K562 (cell line): Measurements from ENCODE around the gene CDC37. TPM values are rescaled to one million over a fixed set of nuclear protein-coding genes. Genes with fewer than 3 reads are reported as not detected.

ENCODE experiments used
- ATF1 ChIP-seq, 2 experiments: fragments of 450-650 bp in 1 of 2; IDR thresholded peaks; 2 replicates each; pipeline ENCODE4 v1.6.1; 2016; ENCODE audit warnings: missing compliant biosample characterization in 1 of 2, missing genetic modification characterization in 1 of 2
- ATF6 ChIP-seq: sonication (generic); formaldehyde crosslinking; IDR thresholded peaks from 2 replicates; pipeline ENCODE4 v1.4.0; 2020; ENCODE audit warnings: mild to moderate bottlenecking, missing genetic modification reagents
- CC2D1A ChIP-seq: fragments of 450-650 bp; IDR thresholded peaks from 2 replicates; pipeline ENCODE4 v1.6.1; 2017; ENCODE audit warnings: mild to moderate bottlenecking
- CTBP1 ChIP-seq: fragments of 450-650 bp; IDR thresholded peaks from 2 replicates; pipeline ENCODE4 v1.6.1; 2016; ENCODE audit warnings: borderline replicate concordance
- DIDO1 ChIP-seq: fragments of 450-650 bp; IDR thresholded peaks from 2 replicates; pipeline ENCODE4 v1.6.1; 2016; ENCODE audit warnings: low read depth, missing biosample characterization, missing genetic modification characterization
- HBP1 ChIP-seq: fragments of 450-650 bp; formaldehyde crosslinking; IDR thresholded peaks from 2 replicates; pipeline ENCODE4 v1.4.0; 2022; ENCODE audit warnings: missing genetic modification characterization
- HNRNPLL ChIP-seq: fragments of 200-400 bp; formaldehyde crosslinking; IDR thresholded peaks from 2 replicates; pipeline ENCODE4 v1.6.1; 2017; ENCODE audit warnings: low read length, low read depth, mild to moderate bottlenecking; ENCODE audit not compliant: poor library complexity, severe bottlenecking
- KDM5B ChIP-seq: fragments of 200-600 bp; sonication (generic); IDR thresholded peaks from 2 replicates; pipeline ENCODE4 v1.6.1; 2012; ENCODE audit warnings: low read depth, mild to moderate bottlenecking, moderate library complexity, low read length, control low read depth, inconsistent platforms; ENCODE audit not compliant: insufficient replicate concordance
- MTA3 ChIP-seq: fragments of 450-650 bp; formaldehyde crosslinking; IDR thresholded peaks from 2 replicates; pipeline ENCODE4 v1.6.1; 2017; ENCODE audit warnings: mild to moderate bottlenecking, borderline replicate concordance
- MYNN ChIP-seq, 2 experiments: sonication (generic); formaldehyde crosslinking in 1 of 2; IDR thresholded peaks; 2 replicates each; pipeline versions ENCODE4 v1.5.0 to v1.6.1; 2016 to 2020; ENCODE audit warnings: antibody characterized with exemption in 1 of 2, missing genetic modification reagents in 1 of 2
- PBX2 ChIP-seq, 2 experiments: IDR thresholded peaks in 1 of 2; conservative IDR thresholded peaks in 1 of 2; 2 replicates each; pipeline ENCODE4 v1.6.1; 2016; ENCODE audit warnings: low read depth in 2 of 2, mild to moderate bottlenecking in 1 of 2, missing compliant biosample characterization in 1 of 2, missing genetic modification characterization in 1 of 2, moderate library complexity in 1 of 2
- POLR2A ChIP-seq: fragments of 450-650 bp; conservative IDR thresholded peaks from 2 replicates; pipeline ENCODE4 v1.6.1; 2016
- RBFOX2 ChIP-seq: fragments of 200-400 bp; formaldehyde crosslinking; IDR thresholded peaks from 2 replicates; pipeline ENCODE4 v1.6.1; 2017; ENCODE audit warnings: low read depth, mild to moderate bottlenecking, low read length, moderate library complexity
- SMARCA5 ChIP-seq: fragments of 450-650 bp; IDR thresholded peaks from 2 replicates; pipeline ENCODE4 v1.6.1; 2016
- SNAPC5 ChIP-seq: fragments of 250-450 bp; sonication (Bioruptor Pico); IDR thresholded peaks from 2 replicates; pipeline ENCODE4 v1.8.0; 2021; ENCODE audit warnings: moderate library complexity, mild to moderate bottlenecking, inconsistent platforms
- TAF9B ChIP-seq: fragments of 450-650 bp; IDR thresholded peaks from 2 replicates; pipeline ENCODE4 v1.6.1; 2018; ENCODE audit warnings: mild to moderate bottlenecking; ENCODE audit not compliant: partially characterized antibody
- TBL1XR1 ChIP-seq, 2 experiments: IDR thresholded peaks; 2 replicates each; pipeline ENCODE4 v1.6.1; 2012; ENCODE audit warnings: improper control_type of control experiment in 2 of 2, low read length in 2 of 2, mild to moderate bottlenecking in 1 of 2
- TEAD1 ChIP-seq, 2 experiments: fragments of 450-650 bp in 1 of 2; sonication (generic) in 1 of 2; formaldehyde crosslinking; IDR thresholded peaks; 2 replicates each; pipeline versions ENCODE4 v1.4.0 to v1.8.0; 2020 to 2022; ENCODE audit warnings: mild to moderate bottlenecking in 2 of 2, missing genetic modification reagents in 1 of 2
- ZBTB12 ChIP-seq: fragments of 250-450 bp; sonication (Bioruptor Pico); IDR thresholded peaks from 2 replicates; pipeline ENCODE4 v1.4.0; 2020
- polyA plus RNA-seq, 8 experiments: library from polyadenylated mRNA; depleted of rRNA in 4 of 8; stranded (reverse) in 5 of 8; unstranded in 3 of 8; fragments of >200 nt; fragmentation: Nextera tagmentation in 2 of 8; fragmentation: Illumina TruSeq in 1 of 8; extraction: Ambion mirVana in 2 of 8; extraction: Trizol in 1 of 8; gene quantifications; 2 replicates each; pipeline versions ENCODE4 v1.2.1 to v1.2.3, GENCODE V29; 2011 to 2014; ENCODE audit warnings: inconsistent platforms in 1 of 8, missing spikeins in 1 of 8
- total RNA-seq, 7 experiments: library from RNA; depleted of rRNA in 6 of 7; stranded (reverse); fragments of >200 nt in 6 of 7; fragmentation: Illumina TruSeq in 2 of 7; extraction: Trizol in 2 of 7; gene quantifications; 2 replicates each; pipeline versions ENCODE4 v1.2.1 to v1.2.3, GENCODE V29; 2011 to 2021; ENCODE audit warnings: low replicate concordance in 1 of 7

CDC37 gene
- total and polyA plus RNA-seq, 9 of the 15 experiments (the other 6 are each of a cell fraction or from before 2014, with no cell fraction given) = 6.6 to 538 (median 227) TPM

GRCh38 chr19:10419646-10420443, 16.5 kb upstream of the CDC37 start (continued):
- TF ChIP-seq ZBTB12 (no peak), CC2D1A (peak; percentile 58; the same call in 1 of the 2 replicates), POLR2A (peak; percentile 85), KDM5B (no peak), MTA3 (peak; percentile 48; the same call in 1 of the 2 replicates), ATF1 (CRISPR knock-in tag; IDR thresholded peaks at IDR 0.05) (no peak), ATF1 (tag; IDR thresholded peaks at IDR 0.05) (peak; percentile 87), HBP1 (CRISPR knock-in tag) (peak; percentile 54; the same call in 1 of the 2 replicates), SMARCA5 (peak; percentile 73; the same call in 1 of the 2 replicates), CTBP1 (peak; percentile 80), RBFOX2 (peak; percentile 79), TEAD1 (CRISPR knock-in tag; IDR thresholded peaks at IDR 0.05) (0 out of 4 replicates have a peak, but pooled peaks of 1 of the 2 experiments have one; percentile 46), DIDO1 (tag) (0 out of 2 replicates have a peak, but pooled peaks have one; percentile 13), ATF6 (peak; percentile 57; the same call in 1 of the 2 replicates), MYNN (IDR thresholded peaks at IDR 0.05) (peak; percentile 15; the same call in 1 of the 2 replicates), MYNN (CRISPR knock-in tag; IDR thresholded peaks at IDR 0.05) (no peak), TBL1XR1 (IDR thresholded peaks at IDR 0.05; ENCODE audit: low read length in 2 of 2) (0 out of 4 replicates have a peak, but pooled peaks of 1 of the 2 experiments have one; percentile 62), TAF9B (peak; percentile 55), HNRNPLL (peak; percentile 20), SNAPC5 (CRISPR knock-in tag) (no peak), PBX2 (CRISPR knock-in tag; IDR thresholded peaks at IDR 0.05; ENCODE audit: low read depth) (no peak; the same call in 1 of the 2 replicates), PBX2 (tag; conservative IDR thresholded peaks at IDR 0.05; ENCODE audit: low read depth) (peak; percentile 76)
